Astrocyte (in vitro differentiated cells and primary cell): ENCODE measurements around the gene SMIM7. TPM values are rescaled to one million over a fixed set of nuclear protein-coding genes. Genes with fewer than 3 reads are reported as not detected.
A peak's percentile ranks its signal among the peaks of the same experiment; 100 is the strongest.

ENCODE experiments used
- DNase-seq: peaks from one replicate; pipeline ENCODE4 v3.0.0-alpha.2; 2010; ENCODE audit warnings: low read depth
- FAIRE-seq: peaks from 2 replicates; lab custom pipeline; 2011; peaks lifted over from hg19 to GRCh38; lab: Jason Lieb, UNC
- H2AFZ ChIP-seq: 2 replicates; pipeline ENCODE4 v1.6.0; 2012; ENCODE audit warnings: low read depth, low read length, inconsistent platforms
- H3K27ac ChIP-seq: 2 replicates; pipeline ENCODE4 v1.5.1; 2011; ENCODE audit warnings: low read depth, low read length, inconsistent platforms
- H3K27me3 ChIP-seq: 2 replicates; pipeline ENCODE4 v1.6.0; 2011; ENCODE audit warnings: low read length, inconsistent platforms; ENCODE audit not compliant: insufficient read depth
- H3K36me3 ChIP-seq: 2 replicates; pipeline ENCODE4 v1.5.1; 2011; ENCODE audit warnings: low read length, inconsistent platforms; ENCODE audit not compliant: insufficient read depth
- H3K4me1 ChIP-seq: 2 replicates; pipeline ENCODE4 v1.5.1; 2011; ENCODE audit warnings: low read length, inconsistent platforms; ENCODE audit not compliant: insufficient read depth
- H3K4me2 ChIP-seq: 2 replicates; pipeline ENCODE4 v1.6.0; 2012; ENCODE audit warnings: low read length, inconsistent platforms
- H3K4me3 ChIP-seq: 2 replicates; pipeline ENCODE4 v1.5.1; 2011; ENCODE audit warnings: low read depth, mild to moderate bottlenecking, low read length, inconsistent platforms; ENCODE audit not compliant: insufficient read depth
- H3K79me2 ChIP-seq: 2 replicates; pipeline ENCODE4 v1.6.0; 2012; ENCODE audit warnings: mild to moderate bottlenecking, low read length, inconsistent platforms; ENCODE audit not compliant: insufficient read depth
- H3K9ac ChIP-seq: 2 replicates; pipeline ENCODE4 v1.6.0; 2012; ENCODE audit warnings: mild to moderate bottlenecking, low read length, inconsistent platforms
- H3K9me3 ChIP-seq: 2 replicates; pipeline ENCODE4 v1.5.1; 2012; ENCODE audit warnings: low read depth, mild to moderate bottlenecking, low read length, inconsistent platforms; ENCODE audit not compliant: insufficient read depth
- H4K20me1 ChIP-seq: 2 replicates; pipeline ENCODE4 v1.6.0; 2012; ENCODE audit warnings: low read length, inconsistent platforms; ENCODE audit not compliant: insufficient read depth
- H3K27ac Mint-ChIP-seq: one replicate; pipeline ENCODE4 v1.8.0; 2021; ENCODE audit warnings: mild to moderate bottlenecking, mixed read lengths; ENCODE audit not compliant: unreplicated experiment
- H3K27me3 Mint-ChIP-seq: one replicate; pipeline ENCODE4 v1.8.0; 2021; ENCODE audit warnings: low read depth, mixed read lengths; ENCODE audit not compliant: unreplicated experiment
- H3K36me3 Mint-ChIP-seq: one replicate; pipeline ENCODE4 v1.8.0; 2021; ENCODE audit warnings: low read depth, mixed read lengths; ENCODE audit not compliant: unreplicated experiment
- H3K4me1 Mint-ChIP-seq: one replicate; pipeline ENCODE4 v1.8.0; 2021; ENCODE audit warnings: low read depth, mixed read lengths; ENCODE audit not compliant: unreplicated experiment
- H3K4me3 Mint-ChIP-seq: one replicate; pipeline ENCODE4 v1.8.0; 2021; ENCODE audit warnings: mild to moderate bottlenecking, moderate library complexity, mixed read lengths; ENCODE audit not compliant: unreplicated experiment
- H3K9me3 Mint-ChIP-seq: one replicate; pipeline ENCODE4 v1.8.0; 2021; ENCODE audit warnings: mild to moderate bottlenecking, mixed read lengths; ENCODE audit not compliant: unreplicated experiment
- CTCF ChIP-seq: IDR thresholded peaks from 2 replicates; pipeline ENCODE4 v1.5.1; 2011; ENCODE audit warnings: low read depth, mild to moderate bottlenecking, inconsistent platforms, low read length, moderate library complexity; ENCODE audit not compliant: insufficient read depth
- EZH2 ChIP-seq: IDR thresholded peaks from 2 replicates; pipeline ENCODE4 v1.6.1; 2012; ENCODE audit warnings: mild to moderate bottlenecking, low read length, inconsistent platforms; ENCODE audit not compliant: insufficient read depth
- total RNA-seq: library from RNA; stranded (reverse); gene quantifications from 2 replicates; pipeline ENCODE4 v1.2.1, GENCODE V29; 2021

Gene SMIM7
- total RNA-seq, 1 donor from 2014 or later = 45.3 TPM

DNA sequence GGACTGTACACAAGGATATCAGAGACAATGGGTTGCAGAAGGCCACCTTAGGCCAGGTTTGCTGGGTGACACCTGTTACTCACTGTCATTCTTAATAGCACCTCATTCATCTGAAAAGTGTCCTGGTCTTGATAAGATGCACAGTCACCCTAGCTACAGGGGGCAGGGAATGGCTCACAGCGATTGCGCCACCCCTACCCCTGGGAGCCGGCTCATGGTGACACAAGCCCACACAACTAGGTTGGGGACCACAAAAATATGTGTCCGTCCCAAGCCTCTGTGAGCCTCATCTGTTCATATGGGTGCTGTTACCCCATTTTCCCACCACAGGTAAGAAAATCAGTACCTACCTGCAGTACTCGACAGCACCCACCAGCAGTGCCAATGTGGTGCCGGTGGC lies 55.3 kb downstream of the SMIM7 start:
- H3K79me2 ChIP-seq = peaks cover 98% of the 10 kb centered on the region
- no peak overlapping the region for H2AFZ ChIP-seq
- Mint-ChIP-seq H3K4me3 (no peak overlapping the region), H3K9me3 (no peaks in the 10 kb centered on the region), H3K36me3 (peaks cover 14% of the 10 kb centered on the region), H3K4me1 (peaks cover 26% of the 10 kb centered on the region), H3K27me3 (no peaks in the 10 kb centered on the region), H3K27ac (peak overlapping the region; percentile 26)
- H3K27ac ChIP-seq = no peak overlapping the region
- no peaks in the 10 kb centered on the region for H3K36me3 ChIP-seq
- no peaks in the 10 kb centered on the region for H3K27me3 ChIP-seq
- DNase-seq (no peak), FAIRE-seq (no peak)
- no peak overlapping the region for H3K4me2 ChIP-seq
- H4K20me1 ChIP-seq = peaks cover 97% of the 10 kb centered on the region
- peaks cover 6% of the 10 kb centered on the region for H3K4me1 ChIP-seq
- H3K9ac ChIP-seq = no peak overlapping the region
- H3K4me3 ChIP-seq = no peak overlapping the region
- H3K9me3 ChIP-seq = no peaks in the 10 kb centered on the region
- TF ChIP-seq CTCF = no peak
- TF ChIP-seq EZH2 = no peak

- Mint-ChIP-seq H3K4me3 (no peak overlapping the region), H3K27ac (no peak overlapping the region), H3K4me1 (peaks cover 23% of the 10 kb centered on the region), H3K27me3 (no peaks in the 10 kb centered on the region), H3K36me3 (peaks cover 14% of the 10 kb centered on the region), H3K9me3 (no peaks in the 10 kb centered on the region)
- H2AFZ ChIP-seq = no peak overlapping the region
- no peak overlapping the region for H3K4me2 ChIP-seq
- DNase-seq (no peak), FAIRE-seq (no peak)
- no peaks in the 10 kb centered on the region for H3K36me3 ChIP-seq
- TF ChIP-seq CTCF = no peak
- no peak for TF ChIP-seq EZH2
- no peaks in the 10 kb centered on the region for H3K27me3 ChIP-seq
- no peaks in the 10 kb centered on the region for H3K9me3 ChIP-seq
- no peak overlapping the region for H3K9ac ChIP-seq
- no peak overlapping the region for H3K4me3 ChIP-seq
- H4K20me1 ChIP-seq = peaks cover 97% of the 10 kb centered on the region
- peaks cover 98% of the 10 kb centered on the region for H3K79me2 ChIP-seq
- H3K4me1 ChIP-seq = peaks cover 6% of the 10 kb centered on the region
- no peak overlapping the region for H3K27ac ChIP-seq
Measured at GRCh38 chr19:16603090-16603489, 56.9 kb downstream of the SMIM7 start.

DNA sequence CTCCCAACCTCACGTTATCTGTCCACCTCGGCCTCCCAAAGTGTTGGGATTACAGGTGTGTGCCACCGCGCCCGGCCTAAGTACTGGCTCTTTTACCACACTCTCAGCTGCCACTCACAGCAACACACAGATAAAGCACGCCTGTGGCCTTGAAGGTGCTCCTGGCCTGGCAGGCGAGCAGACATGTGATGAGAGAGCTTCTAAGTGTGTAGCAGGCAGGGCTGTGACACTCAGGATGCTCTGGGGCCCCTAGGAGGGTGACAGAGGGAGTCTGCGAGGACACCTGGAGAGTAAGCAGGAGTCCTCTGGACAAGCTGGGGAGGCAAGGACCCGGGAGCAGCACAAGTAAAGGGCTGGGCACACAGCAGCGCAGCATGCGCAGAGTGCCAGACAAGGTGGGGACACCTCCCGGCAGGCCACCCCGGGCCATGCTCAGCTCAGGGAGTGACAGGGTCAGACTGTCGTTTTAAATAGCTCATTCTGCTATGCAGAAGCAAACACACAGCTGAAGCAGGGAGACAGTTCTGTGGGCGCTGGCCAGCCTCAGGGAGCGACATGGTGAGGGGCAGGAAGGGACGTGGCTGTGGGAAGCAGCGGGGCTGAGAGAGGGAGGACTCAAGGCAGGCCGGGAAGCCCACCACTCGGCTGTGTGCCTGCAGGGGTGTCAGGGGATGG lies 58.4 kb downstream of the SMIM7 start:
- Histone ChIP-seq H3K79me2 (peaks cover 99% of the 10 kb centered on the region), H4K20me1 (peaks cover 98% of the 10 kb centered on the region)

More for the DNA sequence above, 58.4 kb downstream of the SMIM7 start:
- Histone ChIP-seq H3K27ac (no peak overlapping the region), H3K4me3 (no peak overlapping the region), H3K9me3 (no peaks in the 10 kb centered on the region), H3K36me3 (no peaks in the 10 kb centered on the region), H3K9ac (no peak overlapping the region), H3K4me2 (no peak overlapping the region), H3K4me1 (peaks cover 6% of the 10 kb centered on the region), H3K27me3 (no peaks in the 10 kb centered on the region), H2AFZ (no peak overlapping the region)
- Mint-ChIP-seq H3K27me3 (no peaks in the 10 kb centered on the region), H3K27ac (no peak overlapping the region), H3K4me3 (no peak overlapping the region), H3K9me3 (no peaks in the 10 kb centered on the region), H3K4me1 (peaks cover 15% of the 10 kb centered on the region), H3K36me3 (peaks cover 13% of the 10 kb centered on the region)
- FAIRE-seq (no peak), DNase-seq (no peak)
- TF ChIP-seq EZH2 (no peak), CTCF (no peak)
